Left renal pelvis (tissue), 4 donors: ENCODE measurements around the gene ATXN10. TPM values are rescaled to one million over a fixed set of nuclear protein-coding genes. Genes with fewer than 3 reads are reported as not detected.
"Not testable (repeated sequence)": the region's sequence is repeated elsewhere in the genome, so short reads cannot be mapped to it uniquely, and the experiment has no call there.

Experiments used
- DNase-seq, 4 donors: peaks; one replicate each; pipeline ENCODE4 v3.0.0-alpha.2; 2013; ENCODE audit warnings: low read depth in 4 of 4, low spot score in 3 of 4
- polyA plus RNA-seq, 4 donors: library from polyadenylated mRNA; unstranded; fragments of 120-200 nt; gene quantifications; one replicate each; pipeline ENCODE4 v1.2.1, GENCODE V29; 2013; ENCODE audit not compliant: insufficient read length in 4 of 4

ATXN10 gene
- polyA plus RNA-seq, 4 donors, result 250 to 339 (median 295) TPM

GRCh38 chr22:45704648-45705047, 33.0 kb downstream of the ATXN10 start:
- no peak for DNase-seq

GRCh38 chr22:45707605-45708004, 36.0 kb downstream of the ATXN10 start:
- no peak for DNase-seq

GRCh38 chr22:45708145-45708544, 36.5 kb downstream of the ATXN10 start:
- no peak for DNase-seq

- no peak for DNase-seq
Measured at GRCh38 chr22:45709060-45709739, 37.6 kb downstream of the ATXN10 start.

- DNase-seq, result no peak
Measured at GRCh38 chr22:45709866-45710265, 38.2 kb downstream of the ATXN10 start.

GRCh38 chr22:45710469-45710868, 38.8 kb downstream of the ATXN10 start:
- DNase-seq, result no peak

GRCh38 chr22:45714390-45714789, 42.8 kb downstream of the ATXN10 start:
- not testable (repeated sequence) for DNase-seq

- no peak for DNase-seq
Measured at GRCh38 chr22:45717789-45718188, 46.2 kb downstream of the ATXN10 start.

- DNase-seq, result no peak
Measured at GRCh38 chr22:45718391-45718790, 46.8 kb downstream of the ATXN10 start.

GRCh38 chr22:45720839-45721378, 49.3 kb downstream of the ATXN10 start:
- no peak for DNase-seq

- DNase-seq, result no peak
Measured at GRCh38 chr22:45722006-45722405, 50.4 kb downstream of the ATXN10 start.

- no peak for DNase-seq
Measured at GRCh38 chr22:45726081-45726480, 54.4 kb downstream of the ATXN10 start.

GRCh38 chr22:45731041-45731797, 59.6 kb downstream of the ATXN10 start:
- DNase-seq, result no peak

- no peak for DNase-seq
Measured at GRCh38 chr22:45731798-45732495, 60.3 kb downstream of the ATXN10 start.

GRCh38 chr22:45735273-45735672, 63.6 kb downstream of the ATXN10 start:
- no peak for DNase-seq

GRCh38 chr22:45738206-45738605, 66.6 kb downstream of the ATXN10 start:
- DNase-seq, result no peak

- no peak for DNase-seq
Measured at GRCh38 chr22:45740236-45740635, 68.6 kb downstream of the ATXN10 start.

GRCh38 chr22:45742866-45743450, 71.3 kb downstream of the ATXN10 start:
- no peak for DNase-seq

GRCh38 chr22:45743687-45744086, 72.1 kb downstream of the ATXN10 start:
- DNase-seq, result no peak

- no peak for DNase-seq
Measured at GRCh38 chr22:45744442-45744841, 72.8 kb downstream of the ATXN10 start.

- DNase-seq, result no peak
Measured at GRCh38 chr22:45750626-45751025, 79.0 kb downstream of the ATXN10 start.
